HL-60 (cell line): ENCODE results near the gene AIFM2.

Experiments
- DNase-seq, 2 experiments: peaks; one replicate each; pipeline ENCODE4 v3.0.0-alpha.2; 2010 to 2020; ENCODE audit warnings: low read depth in 1 of 2, low spot score in 1 of 2
- H3K27ac ChIP-seq: fragments of 250-450 bp; sonication (Bioruptor Pico); replicated peaks from 2 replicates; pipeline ENCODE4 v1.5.1; 2020; ENCODE audit warnings: mild to moderate bottlenecking, moderate library complexity
- H3K27me3 ChIP-seq: fragments of 250-450 bp; sonication (Bioruptor Pico); 2 replicates; pipeline ENCODE4 v1.5.1; 2021; ENCODE audit warnings: mild to moderate bottlenecking, moderate library complexity; ENCODE audit not compliant: insufficient read depth, poor library complexity, severe bottlenecking
- H3K4me3 ChIP-seq: replicated peaks from 2 replicates; pipeline ENCODE4 v1.5.1; 2011; ENCODE audit warnings: mild to moderate bottlenecking, control low read depth, low read length; ENCODE audit not compliant: insufficient read depth
- GABPA ChIP-seq: IDR thresholded peaks from 2 replicates; pipeline ENCODE4 v1.6.1; 2012; ENCODE audit warnings: low read depth
- POLR2AphosphoS5 ChIP-seq: IDR thresholded peaks from 2 replicates; pipeline ENCODE4 v1.6.1; 2012; ENCODE audit warnings: low read depth
- SPI1 ChIP-seq: IDR thresholded peaks from 2 replicates; pipeline ENCODE4 v1.6.1; 2012; ENCODE audit warnings: low read depth, mild to moderate bottlenecking, borderline replicate concordance
- TF ChIP-seq, protein P1 (sequence below): IDR thresholded peaks from one replicate; pipeline ENCODE4 v1.5.1; 2011; ENCODE audit warnings: low read length, control low read depth, inconsistent platforms; ENCODE audit not compliant: insufficient read depth
- TF ChIP-seq, protein P2 (sequence below): IDR thresholded peaks from 2 replicates; pipeline ENCODE4 v1.6.1; 2012; ENCODE audit warnings: low read depth; ENCODE audit not compliant: insufficient replicate concordance

The AIFM2 gene

DNA sequence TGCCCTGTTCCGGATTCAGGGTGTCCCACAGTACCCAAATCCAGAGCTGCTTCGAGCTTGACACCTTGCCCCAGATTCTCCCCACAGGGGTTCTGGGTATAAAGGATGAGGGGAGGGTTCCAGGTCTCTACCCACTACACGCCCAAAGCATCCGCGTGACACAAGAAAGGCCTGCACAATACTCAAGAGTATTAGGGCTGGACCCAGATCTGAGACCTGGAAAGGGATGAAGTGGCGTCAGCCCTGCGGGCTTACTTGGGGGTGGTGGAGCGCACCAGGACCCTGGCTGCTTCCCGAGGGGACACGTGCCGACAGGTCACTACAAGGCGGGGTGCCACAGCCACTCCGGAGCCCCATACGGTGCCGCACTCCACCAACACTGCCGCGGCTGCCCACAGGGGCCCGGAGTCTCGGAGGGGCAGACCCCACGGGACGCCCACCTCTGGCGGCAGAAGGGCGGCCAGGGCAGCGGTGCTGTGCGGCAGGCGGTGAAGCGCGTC lies 12.6 kb upstream of the AIFM2 start:
- TF ChIP-seq, protein P1, sequence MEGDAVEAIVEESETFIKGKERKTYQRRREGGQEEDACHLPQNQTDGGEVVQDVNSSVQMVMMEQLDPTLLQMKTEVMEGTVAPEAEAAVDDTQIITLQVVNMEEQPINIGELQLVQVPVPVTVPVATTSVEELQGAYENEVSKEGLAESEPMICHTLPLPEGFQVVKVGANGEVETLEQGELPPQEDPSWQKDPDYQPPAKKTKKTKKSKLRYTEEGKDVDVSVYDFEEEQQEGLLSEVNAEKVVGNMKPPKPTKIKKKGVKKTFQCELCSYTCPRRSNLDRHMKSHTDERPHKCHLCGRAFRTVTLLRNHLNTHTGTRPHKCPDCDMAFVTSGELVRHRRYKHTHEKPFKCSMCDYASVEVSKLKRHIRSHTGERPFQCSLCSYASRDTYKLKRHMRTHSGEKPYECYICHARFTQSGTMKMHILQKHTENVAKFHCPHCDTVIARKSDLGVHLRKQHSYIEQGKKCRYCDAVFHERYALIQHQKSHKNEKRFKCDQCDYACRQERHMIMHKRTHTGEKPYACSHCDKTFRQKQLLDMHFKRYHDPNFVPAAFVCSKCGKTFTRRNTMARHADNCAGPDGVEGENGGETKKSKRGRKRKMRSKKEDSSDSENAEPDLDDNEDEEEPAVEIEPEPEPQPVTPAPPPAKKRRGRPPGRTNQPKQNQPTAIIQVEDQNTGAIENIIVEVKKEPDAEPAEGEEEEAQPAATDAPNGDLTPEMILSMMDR, result no peak
- TF ChIP-seq, protein P2, sequence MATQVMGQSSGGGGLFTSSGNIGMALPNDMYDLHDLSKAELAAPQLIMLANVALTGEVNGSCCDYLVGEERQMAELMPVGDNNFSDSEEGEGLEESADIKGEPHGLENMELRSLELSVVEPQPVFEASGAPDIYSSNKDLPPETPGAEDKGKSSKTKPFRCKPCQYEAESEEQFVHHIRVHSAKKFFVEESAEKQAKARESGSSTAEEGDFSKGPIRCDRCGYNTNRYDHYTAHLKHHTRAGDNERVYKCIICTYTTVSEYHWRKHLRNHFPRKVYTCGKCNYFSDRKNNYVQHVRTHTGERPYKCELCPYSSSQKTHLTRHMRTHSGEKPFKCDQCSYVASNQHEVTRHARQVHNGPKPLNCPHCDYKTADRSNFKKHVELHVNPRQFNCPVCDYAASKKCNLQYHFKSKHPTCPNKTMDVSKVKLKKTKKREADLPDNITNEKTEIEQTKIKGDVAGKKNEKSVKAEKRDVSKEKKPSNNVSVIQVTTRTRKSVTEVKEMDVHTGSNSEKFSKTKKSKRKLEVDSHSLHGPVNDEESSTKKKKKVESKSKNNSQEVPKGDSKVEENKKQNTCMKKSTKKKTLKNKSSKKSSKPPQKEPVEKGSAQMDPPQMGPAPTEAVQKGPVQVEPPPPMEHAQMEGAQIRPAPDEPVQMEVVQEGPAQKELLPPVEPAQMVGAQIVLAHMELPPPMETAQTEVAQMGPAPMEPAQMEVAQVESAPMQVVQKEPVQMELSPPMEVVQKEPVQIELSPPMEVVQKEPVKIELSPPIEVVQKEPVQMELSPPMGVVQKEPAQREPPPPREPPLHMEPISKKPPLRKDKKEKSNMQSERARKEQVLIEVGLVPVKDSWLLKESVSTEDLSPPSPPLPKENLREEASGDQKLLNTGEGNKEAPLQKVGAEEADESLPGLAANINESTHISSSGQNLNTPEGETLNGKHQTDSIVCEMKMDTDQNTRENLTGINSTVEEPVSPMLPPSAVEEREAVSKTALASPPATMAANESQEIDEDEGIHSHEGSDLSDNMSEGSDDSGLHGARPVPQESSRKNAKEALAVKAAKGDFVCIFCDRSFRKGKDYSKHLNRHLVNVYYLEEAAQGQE, result no peak
- TF ChIP-seq SPI1 (no peak), POLR2AphosphoS5 (no peak), GABPA (no peak)
- no peaks in the 10 kb centered on the region for H3K27me3 ChIP-seq
- H3K27ac ChIP-seq, result no peak overlapping the region
- H3K4me3 ChIP-seq, result peak overlapping the region; percentile 57
- no peak for DNase-seq

DNA sequence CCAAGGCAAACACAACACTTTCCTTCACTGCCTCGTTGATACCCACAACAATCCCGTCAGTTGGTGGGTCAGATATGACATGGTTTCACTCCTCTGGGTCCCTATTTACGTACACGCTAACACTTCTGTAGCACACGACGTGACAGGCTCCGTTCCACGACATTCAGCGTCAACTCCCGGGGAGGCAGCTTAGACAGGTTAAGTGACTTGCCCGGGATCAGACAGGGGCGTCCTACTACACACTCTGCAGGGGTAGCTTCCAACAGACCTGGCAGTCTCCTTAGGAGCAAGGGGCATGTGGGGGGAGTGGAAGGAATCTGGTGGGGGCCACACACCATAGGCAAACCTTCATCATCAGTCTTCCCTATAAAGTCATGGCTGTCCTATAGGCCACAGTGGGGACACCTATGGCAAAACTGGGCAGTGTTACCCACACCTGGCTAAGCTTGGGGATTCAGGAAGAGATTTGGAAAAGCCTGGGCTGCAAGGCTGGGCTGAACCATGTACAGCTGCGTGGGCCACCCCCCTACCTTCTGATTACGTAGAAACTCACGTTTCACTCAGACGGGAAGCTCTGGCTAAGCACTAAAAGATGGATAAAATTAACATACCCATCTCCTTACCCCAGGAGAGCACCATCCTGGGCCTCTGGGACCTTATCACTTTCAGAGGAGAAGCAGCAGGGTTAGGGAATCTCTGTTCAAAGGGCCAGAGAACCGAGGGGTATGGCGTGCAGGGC lies 11.9 kb upstream of the AIFM2 start:
- TF ChIP-seq, protein P2, result no peak
- TF ChIP-seq POLR2AphosphoS5 (no peak), GABPA (no peak), SPI1 (no peak)
- TF ChIP-seq, protein P1, result no peak

DNA sequence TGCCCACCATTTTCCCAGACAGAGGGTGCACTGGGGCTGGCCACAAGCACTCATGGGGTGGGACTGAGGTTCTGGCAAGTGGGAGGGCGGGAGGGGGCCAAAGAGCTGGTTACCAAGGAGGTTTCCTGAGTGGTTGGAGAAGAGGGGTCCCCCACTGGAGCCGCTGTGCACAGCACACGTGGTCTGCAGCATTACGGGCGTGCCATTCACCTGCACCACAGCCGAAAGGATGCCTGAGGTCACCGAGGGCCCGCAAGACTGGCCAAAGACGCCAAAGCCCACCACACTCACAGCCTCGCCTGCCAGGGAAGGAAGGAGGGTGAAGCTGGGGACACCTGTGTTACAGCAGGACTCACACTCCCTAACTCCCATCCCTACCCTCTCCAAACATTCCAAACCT lies 9.9 kb upstream of the AIFM2 start:
- Histone ChIP-seq H3K4me3 (no peak overlapping the region), H3K27ac (no peak overlapping the region), H3K27me3 (no peaks in the 10 kb centered on the region)
- TF ChIP-seq SPI1, result no peak
- TF ChIP-seq GABPA, result no peak
- TF ChIP-seq, protein P1, result no peak
- TF ChIP-seq, protein P2, result no peak
- TF ChIP-seq POLR2AphosphoS5, result no peak
- DNase-seq, result no peak

More for the DNA sequence above, 11.9 kb upstream of the AIFM2 start:
- H3K27me3 ChIP-seq, result no peaks in the 10 kb centered on the region
- DNase-seq, result no peak
- H3K27ac ChIP-seq, result no peak overlapping the region
- H3K4me3 ChIP-seq, result no peak overlapping the region
